ENCODE results near the gene TRAPPC4.

- TF ChIP-seq EZH2phosphoT487 (IDR thresholded peaks at IDR 0.05; ENCODE audit: insufficient read depth, low read depth), result no peak
- no peak for TF ChIP-seq EZH2 (IDR thresholded peaks at IDR 0.05; ENCODE audit: insufficient read depth, poor library complexity, severe bottlenecking)
Measured at GRCh38 chr11:119051440-119052162, 33.0 kb downstream of the TRAPPC4 start.
